PFSK-1 (cell line): ENCODE results near the gene PSAPL1.

Experiments
- POLR2AphosphoS5 ChIP-seq: IDR thresholded peaks from 2 replicates; pipeline ENCODE4 v1.6.1; 2012; ENCODE audit warnings: low read depth, mild to moderate bottlenecking, control low read depth, low read length, moderate library complexity
- SIN3A ChIP-seq: IDR thresholded peaks from 2 replicates; pipeline ENCODE4 v1.6.1; 2012; ENCODE audit warnings: mild to moderate bottlenecking, low read length, moderate library complexity, borderline replicate concordance; ENCODE audit not compliant: insufficient read depth
- TF ChIP-seq, protein P1 (sequence below), 2 experiments: IDR thresholded peaks; 2 replicates each; pipeline versions ENCODE4 v1.6.1 to v1.8.0; 2011 to 2012; ENCODE audit warnings: low read depth in 2 of 2, low read length in 2 of 2, control low read depth in 1 of 2, inconsistent platforms in 1 of 2, mild to moderate bottlenecking in 1 of 2, moderate library complexity in 1 of 2; ENCODE audit not compliant: insufficient read depth in 1 of 2

DNA sequence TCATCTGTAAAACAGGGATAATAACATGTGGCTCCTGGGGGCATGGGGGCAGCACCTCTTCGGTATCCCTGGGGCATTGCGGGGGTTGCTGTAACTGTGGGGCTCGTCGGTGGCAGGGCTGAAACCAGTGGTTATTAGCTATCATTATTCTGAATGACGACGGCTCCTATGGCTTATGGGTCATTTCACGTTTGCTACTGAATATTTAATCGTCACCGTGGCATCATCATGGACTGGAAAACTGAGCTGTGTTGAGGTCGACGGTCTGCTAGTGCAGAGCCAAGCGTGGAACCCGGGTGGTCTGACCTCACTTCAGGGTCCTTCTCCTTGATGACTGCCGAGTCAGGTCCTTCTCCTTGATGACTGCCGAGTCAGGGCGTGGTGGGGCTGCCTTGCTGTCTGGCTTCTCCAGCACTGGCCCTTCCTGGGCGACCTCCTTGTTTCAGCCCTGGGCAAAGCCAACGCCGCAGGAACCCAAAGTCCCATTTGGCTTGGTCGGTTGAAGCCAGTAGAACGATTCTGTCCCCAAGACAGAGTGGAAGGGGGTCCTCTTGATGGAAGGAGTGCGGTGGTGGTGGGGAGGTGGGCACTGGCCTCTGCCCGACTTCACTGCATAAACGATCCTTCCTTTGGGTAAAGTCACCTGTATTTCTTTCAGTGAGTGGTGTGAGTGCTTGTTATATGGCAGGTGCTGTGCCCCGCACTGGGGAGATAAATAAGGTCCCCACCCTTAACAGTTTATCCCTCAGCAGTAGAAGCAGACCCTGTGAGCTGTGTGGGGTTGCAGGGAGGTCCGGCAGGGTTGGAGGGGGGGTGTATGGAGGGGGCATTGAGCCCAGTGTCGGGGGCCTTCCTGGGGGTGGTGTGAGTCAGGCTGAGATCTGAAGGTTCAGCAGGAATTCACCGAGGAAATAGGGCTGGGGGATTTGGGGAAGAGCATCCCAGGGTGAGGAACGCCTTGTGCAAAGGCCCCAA lies 40.8 kb downstream of the PSAPL1 start:
- TF ChIP-seq POLR2AphosphoS5 (no peak), SIN3A (no peak)
- TF ChIP-seq, protein P1, sequence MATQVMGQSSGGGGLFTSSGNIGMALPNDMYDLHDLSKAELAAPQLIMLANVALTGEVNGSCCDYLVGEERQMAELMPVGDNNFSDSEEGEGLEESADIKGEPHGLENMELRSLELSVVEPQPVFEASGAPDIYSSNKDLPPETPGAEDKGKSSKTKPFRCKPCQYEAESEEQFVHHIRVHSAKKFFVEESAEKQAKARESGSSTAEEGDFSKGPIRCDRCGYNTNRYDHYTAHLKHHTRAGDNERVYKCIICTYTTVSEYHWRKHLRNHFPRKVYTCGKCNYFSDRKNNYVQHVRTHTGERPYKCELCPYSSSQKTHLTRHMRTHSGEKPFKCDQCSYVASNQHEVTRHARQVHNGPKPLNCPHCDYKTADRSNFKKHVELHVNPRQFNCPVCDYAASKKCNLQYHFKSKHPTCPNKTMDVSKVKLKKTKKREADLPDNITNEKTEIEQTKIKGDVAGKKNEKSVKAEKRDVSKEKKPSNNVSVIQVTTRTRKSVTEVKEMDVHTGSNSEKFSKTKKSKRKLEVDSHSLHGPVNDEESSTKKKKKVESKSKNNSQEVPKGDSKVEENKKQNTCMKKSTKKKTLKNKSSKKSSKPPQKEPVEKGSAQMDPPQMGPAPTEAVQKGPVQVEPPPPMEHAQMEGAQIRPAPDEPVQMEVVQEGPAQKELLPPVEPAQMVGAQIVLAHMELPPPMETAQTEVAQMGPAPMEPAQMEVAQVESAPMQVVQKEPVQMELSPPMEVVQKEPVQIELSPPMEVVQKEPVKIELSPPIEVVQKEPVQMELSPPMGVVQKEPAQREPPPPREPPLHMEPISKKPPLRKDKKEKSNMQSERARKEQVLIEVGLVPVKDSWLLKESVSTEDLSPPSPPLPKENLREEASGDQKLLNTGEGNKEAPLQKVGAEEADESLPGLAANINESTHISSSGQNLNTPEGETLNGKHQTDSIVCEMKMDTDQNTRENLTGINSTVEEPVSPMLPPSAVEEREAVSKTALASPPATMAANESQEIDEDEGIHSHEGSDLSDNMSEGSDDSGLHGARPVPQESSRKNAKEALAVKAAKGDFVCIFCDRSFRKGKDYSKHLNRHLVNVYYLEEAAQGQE (IDR thresholded peaks at IDR 0.05; ENCODE audit: insufficient read depth in 1 of 2, low read depth in 2 of 2, low read length in 2 of 2): no peak
